Measurements from ENCODE around the gene VDR. TPM values are rescaled to one million over a fixed set of nuclear protein-coding genes. Genes with fewer than 3 reads are reported as not detected.

The VDR gene
- total and polyA plus RNA-seq, 4 donors = 2.2 to 9.3 (median 7.4) TPM

GRCh38 chr12:47855502-47855901 lies 49.3 kb downstream of the VDR start:
- ATAC-seq (ENCODE audit: low FRiP score) (no peak), DNase-seq (no peak)
- no peak overlapping the region for H3K4me3 ChIP-seq (ENCODE audit: low read length in 2 of 2)
- no peaks in the 10 kb centered on the region for H3K36me3 ChIP-seq (ENCODE audit: control insufficient read depth in 1 of 2, insufficient read depth in 2 of 2, low read length in 1 of 2)
- no peaks in the 10 kb centered on the region for H3K9me3 ChIP-seq (ENCODE audit: control insufficient read depth, low read length)
- no peaks in the 10 kb centered on the region for H3K4me1 ChIP-seq (ENCODE audit: control insufficient read depth in 1 of 2, insufficient read depth in 2 of 2, low read length in 2 of 2)
- no peaks in the 10 kb centered on the region for H3K27me3 ChIP-seq (ENCODE audit: control insufficient read depth in 1 of 2, insufficient read depth in 2 of 2, low read length in 1 of 2)
- H3K27ac ChIP-seq (ENCODE audit: low read depth in 1 of 2, low read length in 2 of 2) = no peak overlapping the region
- 81 to 88% methylated on average over 2 of the region's 2 CpGs for WGBS, 2 donors
- intact Hi-C loops (cut with DNase I) = no loop called here

DNA sequence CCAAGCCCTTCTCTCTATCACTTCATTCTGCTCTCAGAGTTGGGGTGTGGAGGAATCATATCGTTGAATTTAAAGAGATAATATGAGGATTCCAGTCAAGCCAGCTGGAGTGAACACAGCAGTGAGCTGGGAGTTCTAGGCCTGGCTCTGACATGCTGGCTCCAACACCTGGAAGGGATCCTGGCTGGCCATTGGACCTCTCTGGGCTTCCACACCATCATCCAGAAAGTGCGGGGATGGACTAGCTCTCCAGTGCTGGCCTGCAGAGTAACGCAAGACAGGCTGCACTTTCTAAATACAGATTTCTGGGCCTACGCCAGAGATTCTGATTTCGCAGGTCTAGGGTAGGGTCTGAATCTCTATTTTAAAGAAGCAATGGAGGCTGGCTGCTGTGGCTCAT lies 50.3 kb downstream of the VDR start:
- DNase-seq (no peak), ATAC-seq (ENCODE audit: low FRiP score) (no peak)
- no peaks in the 10 kb centered on the region for H3K4me1 ChIP-seq (ENCODE audit: control insufficient read depth in 1 of 2, insufficient read depth in 2 of 2, low read length in 2 of 2)
- intact Hi-C loops (cut with DNase I) = no loop called here
- WGBS, 2 donors = 95 to 96% methylated on average over 5 of the region's 5 CpGs
- no peak overlapping the region for H3K4me3 ChIP-seq (ENCODE audit: low read length in 2 of 2)
- H3K36me3 ChIP-seq (ENCODE audit: control insufficient read depth in 1 of 2, insufficient read depth in 2 of 2, low read length in 1 of 2) = no peaks in the 10 kb centered on the region
- no peaks in the 10 kb centered on the region for H3K27me3 ChIP-seq (ENCODE audit: control insufficient read depth in 1 of 2, insufficient read depth in 2 of 2, low read length in 1 of 2)
- no peak overlapping the region for H3K27ac ChIP-seq (ENCODE audit: low read depth in 1 of 2, low read length in 2 of 2)
- H3K9me3 ChIP-seq (ENCODE audit: control insufficient read depth, low read length) = no peaks in the 10 kb centered on the region

GRCh38 chr12:47852096-47852571 lies 52.7 kb downstream of the VDR start:
- WGBS, 2 donors = 13 to 16% methylated on average over 10 of the region's 10 CpGs
- H3K4me3 ChIP-seq (ENCODE audit: low read length in 2 of 2) = no peak overlapping the region
- intact Hi-C loops (cut with DNase I) = no loop called here
- no peaks in the 10 kb centered on the region for H3K4me1 ChIP-seq (ENCODE audit: control insufficient read depth in 1 of 2, insufficient read depth in 2 of 2, low read length in 2 of 2)
- no peaks in the 10 kb centered on the region for H3K36me3 ChIP-seq (ENCODE audit: control insufficient read depth in 1 of 2, insufficient read depth in 2 of 2, low read length in 1 of 2)
- ATAC-seq (ENCODE audit: low FRiP score) (peak; percentile 50), DNase-seq (no peak)
- no peak overlapping the region for H3K27ac ChIP-seq (ENCODE audit: low read depth in 1 of 2, low read length in 2 of 2)
- H3K27me3 ChIP-seq (ENCODE audit: control insufficient read depth in 1 of 2, insufficient read depth in 2 of 2, low read length in 1 of 2) = no peaks in the 10 kb centered on the region
- no peaks in the 10 kb centered on the region for H3K9me3 ChIP-seq (ENCODE audit: control insufficient read depth, low read length)

DNA sequence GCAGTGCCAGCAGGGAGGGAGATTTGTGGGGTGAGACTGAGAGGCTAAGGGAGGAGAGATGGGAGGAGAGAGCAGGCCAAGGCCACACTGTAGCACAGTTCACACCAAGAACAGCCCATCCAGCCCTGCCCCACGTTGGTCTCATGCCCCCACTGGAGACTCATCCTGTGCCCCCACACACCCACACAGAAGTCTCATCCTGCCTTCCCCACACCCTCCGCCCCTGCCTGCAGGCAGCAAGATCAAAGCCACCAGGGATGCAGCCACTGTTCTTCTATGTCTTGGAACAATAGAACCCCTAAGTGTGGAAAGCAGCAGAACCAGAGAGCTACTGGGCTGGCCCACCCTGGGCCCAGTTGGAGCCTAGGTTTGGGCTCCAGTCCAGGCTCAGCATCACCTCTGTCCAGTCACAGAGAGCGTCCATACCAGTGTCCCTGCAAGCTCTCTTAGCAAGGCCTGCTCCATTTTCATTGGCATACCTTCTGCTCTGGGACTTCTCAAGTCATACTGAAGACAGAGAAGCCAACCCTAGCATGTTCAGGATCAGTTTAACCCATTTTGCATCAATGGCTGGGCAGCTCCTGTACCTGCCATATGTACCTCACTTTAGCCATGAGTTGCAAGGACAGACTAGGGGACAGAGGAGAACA lies 53.4 kb downstream of the VDR start:
- Histone ChIP-seq H3K27me3 (ENCODE audit: control insufficient read depth in 1 of 2, insufficient read depth in 2 of 2, low read length in 1 of 2) (no peaks in the 10 kb centered on the region), H3K27ac (ENCODE audit: low read depth in 1 of 2, low read length in 2 of 2) (no peak overlapping the region), H3K4me1 (ENCODE audit: control insufficient read depth in 1 of 2, insufficient read depth in 2 of 2, low read length in 2 of 2) (no peaks in the 10 kb centered on the region), H3K4me3 (ENCODE audit: low read length in 2 of 2) (no peak overlapping the region), H3K36me3 (ENCODE audit: control insufficient read depth in 1 of 2, insufficient read depth in 2 of 2, low read length in 1 of 2) (no peaks in the 10 kb centered on the region), H3K9me3 (ENCODE audit: control insufficient read depth, low read length) (no peaks in the 10 kb centered on the region)
- 77 to 87% methylated on average over 3 of the region's 3 CpGs for WGBS, 2 donors
- DNase-seq = no peak
- intact Hi-C loops (cut with DNase I) = no loop called here
- no peak for ATAC-seq (ENCODE audit: low FRiP score)

DNA sequence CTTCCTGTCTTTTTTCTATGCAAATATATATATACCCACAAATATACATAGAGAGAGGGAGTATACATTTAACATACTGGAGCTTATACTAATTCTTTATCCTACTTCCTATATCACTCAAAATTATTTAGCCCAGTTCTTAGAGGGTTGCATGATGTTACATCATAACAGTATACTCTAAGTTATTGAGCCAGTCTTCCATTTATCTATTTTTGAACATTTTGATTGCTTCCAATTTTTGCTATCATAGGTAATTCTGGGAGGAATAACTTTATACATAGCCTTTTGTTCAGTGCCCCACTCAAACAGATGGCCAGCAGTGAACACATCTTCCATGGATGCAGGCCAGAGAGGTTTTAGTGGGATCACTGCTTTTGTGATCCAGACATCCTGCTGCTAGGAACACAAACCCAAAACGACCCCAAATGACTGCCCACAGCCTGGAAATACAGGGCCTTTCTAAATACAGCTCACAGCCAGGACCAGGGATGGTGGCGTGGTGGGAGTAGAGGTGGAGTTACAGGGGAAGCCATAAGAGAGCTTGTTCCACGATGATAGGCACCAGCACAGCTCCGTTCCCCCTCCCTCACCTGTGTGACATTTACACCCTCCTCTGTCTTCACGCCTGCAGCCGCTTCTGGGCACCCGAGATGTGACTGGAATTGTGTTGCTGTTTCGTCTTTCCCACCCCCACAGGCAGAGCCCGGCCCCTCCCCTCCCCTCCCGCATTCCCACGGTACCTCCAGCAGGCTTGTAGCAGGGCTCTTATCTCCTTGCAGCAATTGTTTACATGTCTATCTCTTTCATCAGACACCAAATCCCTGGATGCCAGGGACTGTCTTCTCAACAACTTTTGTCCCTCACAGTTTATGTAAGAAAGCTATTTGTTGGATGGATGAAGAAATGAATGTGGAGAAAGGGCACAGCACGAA lies 54.4 kb downstream of the VDR start:
- H3K27ac ChIP-seq (ENCODE audit: low read depth in 1 of 2, low read length in 2 of 2) = no peak overlapping the region
- ATAC-seq (ENCODE audit: low FRiP score) (no peak), DNase-seq (no peak)
- H3K27me3 ChIP-seq (ENCODE audit: control insufficient read depth in 1 of 2, insufficient read depth in 2 of 2, low read length in 1 of 2) = no peaks in the 10 kb centered on the region
- intact Hi-C loops (cut with DNase I) = no loop called here
- 73 to 78% methylated on average over 12 of the region's 12 CpGs for WGBS, 2 donors
- no peaks in the 10 kb centered on the region for H3K9me3 ChIP-seq (ENCODE audit: control insufficient read depth, low read length)
- H3K36me3 ChIP-seq (ENCODE audit: control insufficient read depth in 1 of 2, insufficient read depth in 2 of 2, low read length in 1 of 2) = no peaks in the 10 kb centered on the region
- no peak overlapping the region for H3K4me3 ChIP-seq (ENCODE audit: low read length in 2 of 2)
- H3K4me1 ChIP-seq (ENCODE audit: control insufficient read depth in 1 of 2, insufficient read depth in 2 of 2, low read length in 2 of 2) = no peaks in the 10 kb centered on the region

- Histone ChIP-seq H3K4me3 (ENCODE audit: low read length in 2 of 2) (no peak overlapping the region), H3K27me3 (ENCODE audit: control insufficient read depth in 1 of 2, insufficient read depth in 2 of 2, low read length in 1 of 2) (no peaks in the 10 kb centered on the region), H3K9me3 (ENCODE audit: control insufficient read depth, low read length) (no peaks in the 10 kb centered on the region), H3K4me1 (ENCODE audit: control insufficient read depth in 1 of 2, insufficient read depth in 2 of 2, low read length in 2 of 2) (no peaks in the 10 kb centered on the region), H3K27ac (ENCODE audit: low read depth in 1 of 2, low read length in 2 of 2) (no peak overlapping the region), H3K36me3 (ENCODE audit: control insufficient read depth in 1 of 2, insufficient read depth in 2 of 2, low read length in 1 of 2) (no peaks in the 10 kb centered on the region)
- intact Hi-C loops (cut with DNase I) = no loop called here
- WGBS, 2 donors = 68 to 76% methylated on average over 5 of the region's 5 CpGs
- DNase-seq (no peak), ATAC-seq (ENCODE audit: low FRiP score) (no peak)
These were observed 55.5 kb downstream of the VDR start for GRCh38 chr12:47849261-47849660.

DNA sequence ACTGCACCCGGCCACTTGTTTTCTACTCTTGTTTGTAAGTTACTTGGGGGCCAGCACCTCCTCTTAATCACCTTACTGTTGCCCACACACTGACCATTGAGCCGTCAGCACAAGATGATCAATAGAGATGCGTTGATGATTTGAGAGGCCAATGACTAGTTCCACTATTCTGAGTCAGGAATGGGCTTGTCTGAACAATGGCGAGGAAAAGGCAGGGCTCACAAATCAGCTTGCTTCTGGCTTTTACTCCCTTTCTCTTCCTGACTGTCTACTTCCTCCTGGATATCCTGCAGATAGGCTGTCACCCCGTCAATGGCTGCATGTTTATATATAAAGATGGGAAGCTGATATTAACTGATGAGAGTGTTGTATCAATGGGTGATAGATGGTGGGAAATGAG lies 55.9 kb downstream of the VDR start:
- H3K27ac ChIP-seq (ENCODE audit: low read depth in 1 of 2, low read length in 2 of 2) = no peak overlapping the region
- DNase-seq (no peak), ATAC-seq (ENCODE audit: low FRiP score) (no peak)
- no peaks in the 10 kb centered on the region for H3K36me3 ChIP-seq (ENCODE audit: control insufficient read depth in 1 of 2, insufficient read depth in 2 of 2, low read length in 1 of 2)
- WGBS, 2 donors = 72 to 85% methylated on average over 5 of the region's 5 CpGs
- H3K27me3 ChIP-seq (ENCODE audit: control insufficient read depth in 1 of 2, insufficient read depth in 2 of 2, low read length in 1 of 2) = no peaks in the 10 kb centered on the region
- H3K4me1 ChIP-seq (ENCODE audit: control insufficient read depth in 1 of 2, insufficient read depth in 2 of 2, low read length in 2 of 2) = no peaks in the 10 kb centered on the region
- no peaks in the 10 kb centered on the region for H3K9me3 ChIP-seq (ENCODE audit: control insufficient read depth, low read length)
- no peak overlapping the region for H3K4me3 ChIP-seq (ENCODE audit: low read length in 2 of 2)
- intact Hi-C loops (cut with DNase I) = no loop called here

DNA sequence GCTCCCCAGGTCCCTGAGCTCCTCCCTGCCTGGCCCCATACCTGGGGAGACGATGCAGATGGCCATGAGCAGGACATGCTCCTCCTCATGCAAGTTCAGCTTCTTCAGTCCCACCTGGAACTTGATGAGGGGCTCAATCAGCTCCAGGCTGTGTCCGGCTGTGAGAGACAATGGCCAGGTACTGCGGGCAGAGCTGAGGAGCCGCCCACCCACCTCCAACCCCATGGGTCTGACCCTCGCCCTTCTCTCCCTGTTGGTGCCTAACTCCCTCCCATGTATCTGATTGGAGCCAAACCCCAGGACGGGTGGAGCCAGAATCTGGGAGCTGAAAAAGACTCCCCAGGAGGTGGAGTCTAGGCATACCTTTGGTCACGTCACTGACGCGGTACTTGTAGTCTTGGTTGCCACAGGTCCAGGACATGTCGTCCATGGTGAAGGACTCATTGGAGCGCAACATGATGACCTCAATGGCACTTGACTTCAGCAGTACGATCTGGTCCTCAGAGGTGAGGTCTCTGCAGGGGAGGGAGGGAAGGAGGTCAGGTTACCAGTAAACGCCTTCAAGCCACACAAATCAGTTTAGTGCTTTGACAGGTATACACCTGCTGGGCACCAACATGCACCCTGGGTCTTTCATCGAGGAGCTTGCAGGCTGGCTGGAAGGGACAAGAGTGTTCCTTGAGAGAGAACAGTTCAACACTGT lies 58.3 kb downstream of the VDR start:
- H3K4me1 ChIP-seq (ENCODE audit: control insufficient read depth in 1 of 2, insufficient read depth in 2 of 2, low read length in 2 of 2) = no peaks in the 10 kb centered on the region
- no peaks in the 10 kb centered on the region for H3K9me3 ChIP-seq (ENCODE audit: control insufficient read depth, low read length)
- no peaks in the 10 kb centered on the region for H3K36me3 ChIP-seq (ENCODE audit: control insufficient read depth in 1 of 2, insufficient read depth in 2 of 2, low read length in 1 of 2)
- intact Hi-C loops (cut with DNase I) = no loop called here
- no peak overlapping the region for H3K4me3 ChIP-seq (ENCODE audit: low read length in 2 of 2)
- H3K27ac ChIP-seq (ENCODE audit: low read depth in 1 of 2, low read length in 2 of 2) = no peak overlapping the region
- H3K27me3 ChIP-seq (ENCODE audit: control insufficient read depth in 1 of 2, insufficient read depth in 2 of 2, low read length in 1 of 2) = no peaks in the 10 kb centered on the region
- ATAC-seq (ENCODE audit: low FRiP score) (no peak), DNase-seq (no peak)
- 93 to 94% methylated on average over 14 of the region's 14 CpGs for WGBS, 2 donors
